HG02763 (cell line): ENCODE data around the gene CA11.
A peak's percentile ranks its signal among the peaks of the same experiment; 100 is the strongest.
"Not testable (repeated sequence)": the region's sequence is repeated elsewhere in the genome, so short reads cannot be mapped to it uniquely, and the experiment has no call there.

Experiments used
- ATAC-seq: cut with Tn5 transposase; IDR thresholded peaks from one replicate; pipeline ENCODE4 v1.9.1; 2021; ENCODE audit warnings: mild to moderate bottlenecking, moderate library complexity; ENCODE audit not compliant: unreplicated experiment

CA11 gene

DNA sequence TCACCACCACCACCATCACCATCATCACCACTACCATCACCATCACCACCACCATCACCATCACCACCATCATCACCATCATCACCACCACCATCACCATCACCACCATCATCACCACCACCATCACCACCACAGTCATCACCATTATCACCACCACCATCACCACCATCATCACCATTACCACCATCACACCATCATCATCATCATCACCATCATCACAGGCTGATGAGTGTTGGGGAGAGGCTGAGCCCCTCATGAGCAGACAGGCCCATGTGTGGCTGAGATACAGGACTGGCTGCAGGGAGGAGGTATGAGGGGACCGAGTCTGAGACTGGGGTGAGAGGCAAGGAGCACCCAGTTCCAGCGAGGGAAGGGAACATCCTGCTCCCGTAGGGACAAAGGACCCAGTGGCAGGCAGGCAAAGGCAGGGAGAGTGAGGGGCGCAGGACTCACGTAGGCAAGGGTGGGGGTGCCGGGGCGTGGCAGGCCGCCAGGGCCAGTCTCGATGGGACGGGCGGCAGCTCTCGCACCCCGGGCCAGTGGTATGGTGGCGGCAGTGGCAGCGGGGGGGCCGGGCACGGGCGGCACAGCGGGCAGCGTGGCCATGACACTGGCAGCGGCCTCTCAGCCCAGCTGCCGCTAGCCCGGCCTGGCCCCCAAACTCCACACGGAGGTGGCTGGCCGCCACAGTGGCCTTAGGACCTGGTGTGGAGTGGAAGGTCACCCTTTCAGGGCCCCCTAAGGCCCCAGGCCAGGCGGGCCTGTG lies 24.1 kb upstream of the CA11 start:
- ATAC-seq = no peak

DNA sequence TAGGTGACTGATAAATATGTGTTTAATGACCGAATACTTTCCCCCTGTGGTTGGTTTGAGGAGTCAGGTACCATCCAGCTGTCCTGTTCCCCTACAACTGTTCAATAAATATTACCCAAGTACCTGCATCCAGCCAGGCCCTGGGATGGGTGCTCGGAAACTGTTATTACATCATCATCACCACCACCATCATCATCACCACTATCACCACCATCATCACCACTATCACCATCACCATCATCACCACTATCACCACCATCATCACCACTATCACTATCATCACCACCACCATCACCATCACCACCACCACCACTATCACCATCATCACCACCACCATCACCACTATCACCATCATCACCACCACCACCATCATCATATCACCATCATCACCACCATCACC lies 22.8 kb upstream of the CA11 start:
- ATAC-seq = no peak

GRCh38 chr19:48668332-48668731 lies 22.3 kb upstream of the CA11 start:
- ATAC-seq = no peak

GRCh38 chr19:48665786-48666185 lies 19.8 kb upstream of the CA11 start:
- ATAC-seq = no peak

DNA sequence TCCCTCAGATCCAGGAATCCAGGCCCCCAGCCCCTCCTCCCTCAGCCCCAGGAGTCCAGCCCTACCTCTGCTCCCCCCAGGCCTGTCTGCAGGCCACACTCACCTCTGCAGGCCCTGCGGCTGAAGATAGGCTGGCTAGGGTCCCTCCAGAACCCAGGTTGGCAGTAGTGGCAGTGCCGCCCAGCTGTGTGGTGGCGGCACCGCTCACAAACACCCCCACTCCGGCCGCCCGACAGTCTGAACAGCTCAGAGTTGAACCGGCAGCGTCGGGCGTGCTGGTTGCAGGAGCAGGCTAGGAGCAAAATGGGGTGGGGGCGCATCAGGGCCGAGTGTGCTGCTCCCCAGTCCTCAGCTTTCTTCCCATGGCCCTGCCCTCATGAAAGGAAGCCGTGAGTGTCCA lies 18.5 kb upstream of the CA11 start:
- ATAC-seq = no peak

- no peak for ATAC-seq
Measured at GRCh38 chr19:48663667-48664066, 17.7 kb upstream of the CA11 start.

GRCh38 chr19:48661711-48662090 lies 15.7 kb upstream of the CA11 start:
- ATAC-seq = no peak

DNA sequence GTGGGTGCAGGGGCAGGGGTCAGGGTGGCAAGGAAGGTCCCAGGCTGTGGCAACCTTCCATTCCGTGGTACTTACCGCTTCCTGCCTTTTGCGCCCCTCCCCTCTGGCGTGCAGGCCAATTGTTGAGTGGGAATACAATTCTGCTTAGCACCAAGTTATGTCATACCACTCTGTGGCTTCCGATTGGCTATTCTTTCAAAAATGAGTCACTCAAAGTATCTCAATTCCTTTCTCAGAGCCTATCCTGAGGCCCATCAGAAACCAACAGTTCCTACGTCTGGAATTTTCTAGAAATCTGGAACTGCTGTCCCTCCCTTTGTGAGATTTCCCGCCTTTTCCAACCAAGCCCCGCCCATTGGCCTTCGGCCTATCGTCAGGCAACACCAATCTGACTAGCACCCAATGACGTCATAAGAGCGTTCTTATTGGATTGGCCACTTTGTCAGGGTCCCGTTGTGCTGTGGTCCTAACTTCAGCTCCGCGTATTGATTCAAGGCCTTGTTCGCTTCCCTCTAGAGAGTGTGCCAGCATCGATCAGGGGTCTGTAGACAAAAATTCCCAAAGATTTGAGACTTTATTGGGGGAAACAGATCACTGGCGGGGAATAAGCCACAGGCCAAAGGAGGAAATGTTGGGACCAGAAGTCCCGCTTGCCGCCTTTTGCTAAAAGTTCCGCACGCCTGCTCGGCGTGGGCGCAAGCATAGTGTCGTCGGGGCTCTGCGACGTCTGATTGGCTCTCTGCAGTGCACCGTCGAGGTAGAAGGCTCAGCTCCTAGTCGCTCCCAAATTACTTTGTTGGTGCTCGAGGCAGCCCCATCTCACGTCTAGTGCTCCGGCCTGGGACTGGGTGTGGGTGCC lies 15.1 kb upstream of the CA11 start:
- peak; percentile 75 for ATAC-seq

DNA sequence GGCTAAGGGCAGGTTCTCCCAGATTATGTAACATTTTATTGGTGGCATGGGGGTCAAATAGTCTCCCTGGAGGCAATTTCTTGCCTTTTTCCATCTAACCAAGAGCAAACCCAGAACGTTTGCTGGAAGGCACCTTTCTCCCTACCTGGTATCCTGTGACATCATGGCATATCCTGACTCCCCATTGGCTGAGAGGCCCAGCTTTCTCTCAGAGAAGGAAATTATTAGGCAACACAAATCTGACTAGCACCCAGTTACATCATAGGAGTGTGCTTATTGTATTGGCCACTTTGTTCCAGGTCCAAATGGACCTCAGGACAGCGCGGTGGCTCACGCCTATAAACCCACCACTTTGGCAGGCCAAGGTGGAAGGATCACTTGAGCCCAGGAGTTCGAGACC lies 13.8 kb upstream of the CA11 start:
- no peak for ATAC-seq

DNA sequence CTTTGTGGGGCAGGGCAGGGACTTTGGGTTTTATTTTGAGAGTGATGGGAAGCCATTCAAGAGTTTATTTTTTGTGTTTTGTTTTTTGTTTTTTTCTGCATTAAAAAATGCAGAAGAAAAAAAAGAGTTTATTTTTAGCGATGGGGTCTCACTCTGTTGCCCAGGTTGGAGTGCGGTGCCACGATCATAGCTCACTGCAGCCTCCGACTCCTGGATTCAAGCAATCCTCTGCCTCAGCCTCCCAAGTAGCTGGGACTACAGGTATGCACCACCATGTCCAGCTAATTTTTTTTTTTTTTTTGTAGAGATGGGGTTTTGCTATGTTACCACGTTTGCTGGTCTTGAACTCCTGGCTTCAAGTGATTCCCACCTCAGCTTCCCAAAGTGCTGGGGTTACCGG lies 12.5 kb upstream of the CA11 start:
- no peak for ATAC-seq

GRCh38 chr19:48657828-48658227 lies 11.8 kb upstream of the CA11 start:
- not testable (repeated sequence) for ATAC-seq

GRCh38 chr19:48656840-48657474 lies 11.0 kb upstream of the CA11 start:
- no peak for ATAC-seq

GRCh38 chr19:48654299-48655059 lies 8.5 kb upstream of the CA11 start:
- ATAC-seq = no peak

- no peak for ATAC-seq
Measured at GRCh38 chr19:48651683-48652048, 5.7 kb upstream of the CA11 start.

GRCh38 chr19:48650974-48651682 lies 5.1 kb upstream of the CA11 start:
- ATAC-seq = no peak

DNA sequence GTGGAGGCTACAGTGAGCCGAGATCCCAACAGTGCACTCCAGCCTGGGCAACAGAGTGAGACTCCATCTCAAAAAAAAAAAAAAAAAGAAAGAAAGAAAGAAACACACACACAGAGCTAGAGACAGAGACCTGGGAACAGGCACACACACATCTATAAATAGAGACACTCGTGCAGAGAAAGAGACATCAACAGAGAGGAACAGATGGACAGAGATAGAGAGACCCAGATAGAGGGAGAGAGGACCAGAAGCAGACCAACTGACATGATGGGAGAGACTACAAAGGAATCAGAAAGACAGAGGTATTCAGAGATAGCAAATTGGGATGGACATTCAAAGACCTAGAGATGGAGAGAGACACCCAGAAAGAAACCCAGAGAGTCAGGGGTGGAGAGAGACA lies 2.1 kb upstream of the CA11 start:
- no peak for ATAC-seq

DNA sequence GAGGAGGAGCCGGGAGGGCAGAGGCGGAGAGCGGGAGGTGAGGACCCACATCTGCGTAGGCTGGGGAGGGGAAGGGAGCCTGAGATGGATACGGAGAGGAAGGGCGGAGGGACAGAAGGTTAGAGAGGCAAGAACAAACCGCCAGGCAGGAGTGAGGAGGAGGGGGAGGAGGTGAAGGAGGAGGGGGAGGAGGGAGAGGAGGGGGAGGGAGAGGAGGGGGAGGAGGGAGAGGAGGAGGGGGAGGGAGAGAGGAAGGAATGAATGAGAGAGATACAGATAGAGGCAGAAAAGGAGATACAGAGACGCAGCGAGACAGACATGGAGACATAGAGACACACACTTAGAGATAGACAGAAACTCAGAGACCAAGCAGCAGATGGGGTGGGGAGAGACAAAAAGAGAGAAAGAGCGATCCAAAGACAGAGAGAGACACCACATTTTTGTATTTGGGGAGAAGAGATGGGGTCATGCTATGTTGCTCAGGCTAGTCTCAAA lies 782 bp upstream of the CA11 start:
- ATAC-seq = no peak

GRCh38 chr19:48645620-48646000 lies 377 bp downstream of the CA11 start:
- no peak for ATAC-seq

DNA sequence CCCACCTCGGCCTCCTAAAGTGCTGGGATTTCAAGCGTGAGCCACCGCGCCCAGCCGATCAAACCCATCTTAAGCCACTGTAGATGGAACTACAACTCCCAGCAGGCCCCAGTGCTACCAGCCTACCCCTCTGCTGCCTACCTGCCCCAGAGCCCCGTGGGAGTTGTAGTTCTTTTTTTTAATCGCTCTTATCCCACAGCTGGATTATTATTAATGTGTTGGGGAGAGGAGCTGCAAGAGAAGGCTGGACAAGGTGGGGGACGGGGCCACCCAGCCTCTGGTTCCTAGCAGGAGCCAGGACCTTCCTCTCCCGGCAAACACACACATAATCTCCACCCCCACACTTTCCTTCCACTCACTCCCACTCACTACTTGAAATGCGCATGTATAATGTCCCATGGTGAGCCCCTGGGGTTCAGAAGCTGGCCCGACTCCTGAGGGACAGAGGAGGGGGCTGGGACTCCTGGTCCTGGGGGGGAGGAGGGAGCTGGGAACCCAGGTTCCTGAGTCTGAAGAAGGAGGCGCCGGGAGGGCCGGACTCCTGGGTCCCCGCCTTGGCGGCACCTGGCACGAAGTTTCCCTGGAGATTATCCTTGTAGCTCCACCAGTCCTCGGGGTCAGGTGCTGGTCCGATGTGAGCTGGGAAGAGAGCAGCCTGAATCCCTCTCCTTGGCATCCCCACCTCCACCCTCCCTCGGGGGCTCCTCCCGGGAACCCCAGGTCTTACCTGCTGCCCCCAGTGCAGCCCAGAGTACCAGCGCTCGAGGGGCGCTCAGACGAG lies 958 bp downstream of the CA11 start:
- no peak for ATAC-seq

DNA sequence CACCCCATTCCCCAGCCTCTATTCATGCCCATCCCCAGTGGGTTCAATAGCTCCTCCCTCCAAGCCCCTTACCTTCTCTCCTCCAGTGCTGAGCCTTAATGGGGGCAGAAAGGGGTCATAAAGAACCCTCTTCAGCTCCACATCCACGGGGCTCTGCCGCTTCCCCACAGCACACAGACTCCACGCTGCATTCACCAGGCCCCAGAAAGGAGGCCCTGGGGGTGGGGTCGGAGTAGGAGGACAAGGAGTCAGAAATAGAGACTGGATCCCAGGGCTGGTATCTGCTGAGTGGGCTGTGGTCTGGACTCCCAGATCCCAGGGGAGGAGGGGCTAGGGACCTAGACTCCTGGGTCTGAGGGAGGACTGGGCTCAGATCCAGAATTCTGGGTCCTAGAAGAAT lies 1.6 kb downstream of the CA11 start:
- ATAC-seq = no peak
